GM19397 (cell line): ENCODE data around the gene NEK1.

Experiments
- ATAC-seq: cut with Tn5 transposase; IDR thresholded peaks from one replicate; pipeline ENCODE4 v1.9.1; 2021; ENCODE audit warnings: mild to moderate bottlenecking, moderate library complexity; ENCODE audit not compliant: unreplicated experiment

Gene NEK1

GRCh38 chr4:169611991-169612870, at the start of gene NEK1:
Gene NEK1 (minus strand): TSS chr4:169612583. CDS start chr4:169602630, 9,953 bp downstream.
- ATAC-seq, result peak; percentile 98

GRCh38 chr4:169661761-169662160, 49.4 kb upstream of the NEK1 start:
- ATAC-seq, result no peak

- no peak for ATAC-seq
These were observed 48.5 kb upstream of the NEK1 start for GRCh38 chr4:169660929-169661328.

- ATAC-seq, result peak; percentile 97
These were observed 47.6 kb upstream of the NEK1 start for GRCh38 chr4:169659716-169660670.

GRCh38 chr4:169658975-169659715, 46.8 kb upstream of the NEK1 start:
- no peak for ATAC-seq

GRCh38 chr4:169658196-169658595, 45.8 kb upstream of the NEK1 start:
- ATAC-seq, result no peak

- ATAC-seq, result no peak
These were observed 45.2 kb upstream of the NEK1 start for GRCh38 chr4:169657470-169658107.

GRCh38 chr4:169655401-169655800, 43.0 kb upstream of the NEK1 start:
- no peak for ATAC-seq

- no peak for ATAC-seq
These were observed 40.2 kb upstream of the NEK1 start for GRCh38 chr4:169652535-169652934.

- no peak for ATAC-seq
These were observed 38.0 kb upstream of the NEK1 start for GRCh38 chr4:169650227-169650936.

- ATAC-seq, result no peak
These were observed 37.3 kb upstream of the NEK1 start for GRCh38 chr4:169649545-169650226.

- no peak for ATAC-seq
These were observed 33.2 kb upstream of the NEK1 start for GRCh38 chr4:169645627-169646026.

- ATAC-seq, result no peak
These were observed 32.4 kb upstream of the NEK1 start for GRCh38 chr4:169644802-169645201.

GRCh38 chr4:169640261-169640870, 28.0 kb upstream of the NEK1 start:
- ATAC-seq, result no peak

GRCh38 chr4:169634975-169635374, 22.6 kb upstream of the NEK1 start:
- ATAC-seq, result no peak

GRCh38 chr4:169632896-169633295, 20.5 kb upstream of the NEK1 start:
- no peak for ATAC-seq

- no peak for ATAC-seq
These were observed 17.7 kb upstream of the NEK1 start for GRCh38 chr4:169630069-169630468.

GRCh38 chr4:169628579-169628978, 16.2 kb upstream of the NEK1 start:
- no peak for ATAC-seq

- no peak for ATAC-seq
These were observed 14.9 kb upstream of the NEK1 start for GRCh38 chr4:169627307-169627706.
